Spleen (tissue), 7 donors: ENCODE data around the gene GPR141.

Experiments used
- CTCF ChIP-seq, 11 experiments: fragments of 200-600 bp in 7 of 11; fragments of 450-650 bp in 4 of 11; sonication (generic) in 4 of 11; IDR thresholded peaks in 8 of 11; conservative IDR thresholded peaks in 3 of 11; 1 replicate in 7 of 11; 2 replicates in 4 of 11; pipeline versions ENCODE4 v1.4.0 to v1.8.0; 2016 to 2021; ENCODE audit warnings: antibody characterized with exemption in 11 of 11, inconsistent platforms in 4 of 11, mild to moderate bottlenecking in 1 of 11
- POLR2AphosphoS5 ChIP-seq, 3 donors: sonication (generic); formaldehyde crosslinking; IDR thresholded peaks; one replicate each; pipeline ENCODE4 v1.5.1; 2017; ENCODE audit warnings: antibody characterized with exemption in 3 of 3
- donor health status: DM: no; HTN: no; CAD: no; lungs with moderate emphysema.
- donor health status: DM: no; HTN: no; CAD: no.
- donor health status: DM: no; HTN: no; CAD: no.

- TF ChIP-seq CTCF (IDR thresholded peaks at IDR 0.05 in 8 of 11, conservative IDR thresholded peaks at IDR 0.05 in 3 of 11) (no peak), POLR2AphosphoS5 (IDR thresholded peaks at IDR 0.05) (no peak)
Observed at GRCh38 chr7:37775921-37776320, 92.4 kb downstream of the GPR141 start.
